ENCODE measurements around the gene GRIN2D.

The GRIN2D gene
- long read RNA-seq, donor 1, result 0 reads
- long read RNA-seq, donor 2, result 0 reads
- long read RNA-seq, donor 3, result 0 reads
- long read RNA-seq, donor 4, result 0 reads
- long read RNA-seq, donor 5, result 0 reads
- long read RNA-seq, donor 6, result 0 reads
- long read RNA-seq, donor 7, result 0 reads
- long read RNA-seq, donor 8, result 0 reads

DNA sequence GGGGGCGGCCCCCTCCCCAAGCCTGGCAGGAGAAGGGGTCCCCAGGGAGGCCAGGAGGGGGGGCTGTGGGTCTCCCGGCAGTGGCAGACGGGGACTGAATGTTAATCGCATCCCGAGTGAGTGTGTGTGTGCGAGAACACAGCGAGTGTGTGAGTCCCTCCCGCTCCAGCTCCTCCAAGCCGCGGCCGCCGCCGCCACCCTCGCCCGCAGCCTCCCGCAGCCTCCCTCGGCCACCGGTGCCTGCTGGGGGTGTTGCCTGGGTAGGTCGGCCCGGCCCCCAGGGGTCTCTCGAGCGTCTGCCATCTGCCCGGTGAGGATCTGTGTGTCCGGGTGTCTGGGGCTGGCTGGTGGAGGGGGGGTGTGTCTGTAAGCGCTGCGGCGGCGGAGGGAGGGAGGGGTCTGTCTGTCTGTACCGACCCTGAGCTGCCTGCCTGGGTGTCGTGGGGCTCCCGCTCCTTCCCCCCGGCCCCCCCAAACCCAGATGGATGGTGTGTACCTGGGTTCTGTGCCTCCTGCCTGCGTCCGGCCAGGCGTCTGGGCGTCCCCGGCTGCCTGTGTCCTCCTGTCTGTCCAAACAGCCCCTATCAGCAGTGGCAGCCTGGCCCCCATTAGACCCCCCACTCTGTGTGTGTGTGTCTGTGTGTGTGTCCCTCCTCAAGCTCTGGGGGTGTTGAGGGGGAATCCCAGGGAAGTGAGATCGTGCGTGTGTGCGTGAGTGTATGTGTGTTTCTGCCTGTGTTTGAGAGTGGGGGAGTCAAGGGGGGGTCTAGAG, at the start of gene GRIN2D:
Gene GRIN2D, plus strand, starts transcription at position 110 of the 772 bp plus-strand sequence. CDS start 4,725 bp downstream, outside the sequence.
- peak; percentile 69 for DNase-seq

- no peak for DNase-seq
Observed at GRCh38 chr19:48344892-48345291, 48.6 kb upstream of the GRIN2D start.

DNA sequence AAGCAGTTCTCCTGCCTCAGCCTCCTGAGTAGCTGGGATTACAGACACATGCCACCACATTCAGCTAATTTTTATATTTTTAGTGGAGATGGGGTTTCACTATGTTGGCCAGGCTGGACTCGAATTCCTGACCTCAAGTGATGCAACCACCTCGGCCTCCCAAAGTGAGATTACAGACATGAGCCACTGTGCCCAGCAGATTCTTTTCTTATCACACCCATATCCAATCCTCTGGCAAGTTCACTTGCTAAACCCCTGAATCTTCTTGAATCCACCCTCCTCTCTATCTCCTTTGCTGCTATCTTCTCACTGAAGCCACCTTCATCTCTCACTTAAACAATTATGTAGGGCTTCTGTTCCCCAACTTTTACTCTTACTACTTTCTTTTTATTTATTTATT, 47.3 kb upstream of the GRIN2D start:
- no peak for DNase-seq

- no peak for DNase-seq
Observed at GRCh38 chr19:48348045-48348444, 45.4 kb upstream of the GRIN2D start.

DNA sequence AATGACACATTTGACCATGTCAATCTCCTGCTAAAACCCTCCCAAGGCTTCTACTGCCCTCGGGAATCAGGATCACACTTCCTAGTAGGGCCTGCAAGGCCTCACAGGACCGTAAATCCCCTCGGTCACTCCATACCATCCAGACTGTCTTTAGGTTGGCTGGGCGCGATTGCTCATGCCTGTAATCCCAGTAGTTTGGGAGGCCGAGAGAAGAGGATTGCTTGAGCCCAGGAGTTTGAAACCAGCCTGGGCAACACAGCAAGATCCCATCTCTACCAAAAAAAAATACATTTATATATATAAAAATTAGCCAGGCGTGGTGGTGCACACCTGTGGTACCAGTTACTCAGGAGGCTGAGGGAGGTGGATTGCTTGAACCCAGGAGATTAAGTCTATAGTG, 44.7 kb upstream of the GRIN2D start:
- no peak for DNase-seq

DNA sequence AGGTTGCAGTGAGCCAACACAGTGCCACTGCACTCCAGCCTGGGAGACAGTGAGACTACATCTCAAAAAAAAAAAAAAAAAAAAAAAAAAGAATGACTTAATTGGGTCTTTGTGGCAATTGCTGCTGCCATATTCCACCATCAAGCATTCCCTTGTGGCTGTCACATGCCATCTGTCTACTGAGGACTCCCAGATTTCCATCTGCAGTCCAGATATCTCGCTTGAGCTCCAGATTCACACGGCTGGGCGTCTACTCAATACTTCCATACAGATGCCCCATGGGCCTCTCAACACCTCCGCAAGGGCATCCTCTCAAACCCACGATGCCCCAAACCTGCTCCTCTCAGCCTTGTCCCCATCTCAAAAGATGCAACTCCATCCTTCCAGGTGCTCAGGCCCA, 42.6 kb upstream of the GRIN2D start:
- no peak for DNase-seq

GRCh38 chr19:48351341-48351752, 42.1 kb upstream of the GRIN2D start:
- DNase-seq, result no peak

- no peak for DNase-seq
Observed at GRCh38 chr19:48353677-48354076, 39.8 kb upstream of the GRIN2D start.

DNA sequence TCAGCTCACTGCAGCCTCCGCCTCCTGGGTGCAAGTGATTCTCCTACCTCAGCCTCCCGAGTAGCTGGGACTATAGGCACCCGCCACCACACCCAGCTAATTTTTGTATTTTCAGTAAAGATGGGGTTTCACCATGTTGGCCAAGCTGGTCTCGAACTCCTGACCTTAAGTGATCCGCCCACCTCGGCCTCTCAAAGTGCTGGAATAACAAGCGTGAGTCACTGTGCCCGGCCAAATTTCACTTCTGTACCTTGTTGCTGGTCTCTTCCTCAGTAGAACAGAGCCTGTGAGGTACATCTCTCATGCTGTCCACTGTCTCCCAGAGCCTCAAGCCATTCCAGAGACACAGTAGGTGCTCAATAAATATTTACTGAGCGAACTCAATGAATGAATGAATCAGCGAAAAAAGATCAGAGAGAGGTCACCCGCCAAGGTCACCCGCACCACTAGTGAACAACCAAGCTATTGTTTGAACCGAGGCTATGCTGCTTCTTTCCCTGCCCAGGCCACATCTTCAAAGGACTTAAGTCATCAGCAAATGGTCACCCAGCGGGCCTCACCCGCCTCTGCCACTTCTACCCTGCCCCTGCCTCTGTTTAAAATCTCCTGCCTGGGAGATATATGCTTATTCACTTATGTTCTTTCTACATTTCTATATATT, 39.0 kb upstream of the GRIN2D start:
- DNase-seq, result no peak

- no peak for DNase-seq
Observed at GRCh38 chr19:48355365-48355954, 38.0 kb upstream of the GRIN2D start.

DNA sequence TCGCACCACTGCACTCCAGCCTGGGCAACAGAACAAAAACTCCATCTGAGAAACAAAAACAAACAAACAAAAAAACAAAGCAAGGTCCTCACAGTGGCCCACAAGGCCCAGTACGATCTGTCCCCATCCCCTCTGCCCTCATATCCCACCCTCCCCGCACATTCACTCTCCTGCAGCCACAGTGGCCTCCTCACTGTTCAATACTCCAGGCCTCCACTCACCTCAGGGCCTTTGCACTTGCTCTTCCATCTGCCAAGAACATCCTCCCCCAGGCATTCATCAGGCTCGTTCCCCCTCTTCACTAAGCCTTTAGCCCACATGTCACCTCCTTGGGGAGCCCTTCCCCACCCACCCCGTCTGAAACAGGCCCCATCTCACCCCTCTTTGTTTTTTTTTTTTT, 34.3 kb upstream of the GRIN2D start:
- no peak for DNase-seq

DNA sequence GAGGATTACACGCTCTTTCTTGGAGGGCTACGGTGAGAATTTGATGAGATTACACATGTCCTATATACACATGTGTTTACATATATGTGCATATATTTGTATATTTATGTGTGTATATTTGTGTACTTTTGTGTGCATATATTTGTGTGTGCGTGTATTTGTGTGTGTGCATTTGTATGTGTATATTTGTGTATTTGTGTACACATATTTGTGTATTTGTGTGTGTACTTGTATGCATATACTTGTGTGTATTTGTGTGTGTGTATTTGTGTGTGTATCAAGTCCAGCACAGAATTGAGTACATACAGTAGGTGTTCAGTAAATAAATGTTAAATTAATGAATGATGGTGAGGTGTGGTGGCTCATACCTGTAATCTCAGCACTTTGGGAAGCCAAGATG, 31.6 kb upstream of the GRIN2D start:
- no peak for DNase-seq

GRCh38 chr19:48362716-48363499, 30.6 kb upstream of the GRIN2D start:
- no peak for DNase-seq

- peak; percentile 93 for DNase-seq
Observed at GRCh38 chr19:48363500-48363809, 30.0 kb upstream of the GRIN2D start.

DNA sequence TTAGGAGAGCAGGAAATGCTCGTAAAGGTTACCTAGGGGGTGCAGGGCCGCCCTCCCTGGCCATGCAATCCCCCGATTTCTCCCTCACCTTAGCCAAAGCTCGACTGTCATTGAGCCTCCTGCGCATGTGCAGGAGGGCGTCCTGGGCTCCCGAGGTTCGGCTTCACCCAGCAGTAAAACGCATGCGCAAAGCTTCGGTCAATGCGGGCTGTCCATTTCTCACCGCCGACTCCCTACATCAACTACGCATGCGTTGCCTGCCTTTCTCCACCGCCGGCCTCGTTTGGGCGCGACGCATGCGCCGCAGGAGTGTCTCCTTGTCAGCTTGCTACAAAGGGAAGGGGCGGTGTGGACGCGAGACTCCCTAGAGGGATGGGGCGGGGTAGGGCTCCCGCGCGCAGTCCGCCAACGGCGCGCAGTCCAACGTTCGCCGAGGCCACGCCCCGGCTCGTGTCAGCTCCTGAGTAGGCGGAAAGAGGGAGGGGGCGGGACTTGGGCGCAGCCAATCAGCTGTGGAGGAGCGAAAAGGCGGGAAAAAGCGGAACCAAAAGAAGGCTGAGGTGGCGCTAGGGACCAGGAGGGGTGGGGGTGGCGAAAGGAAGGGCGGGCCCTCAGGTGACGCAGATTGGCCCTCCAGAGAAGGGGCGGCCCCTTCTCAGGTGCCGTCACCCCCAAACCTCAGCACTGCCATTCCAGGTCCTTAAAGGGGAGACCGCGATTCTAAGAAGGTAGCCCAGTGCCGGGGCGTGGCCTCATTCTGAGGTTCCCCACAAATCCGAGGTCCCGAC, 29.5 kb upstream of the GRIN2D start, which contains the start of the genes SYNGR4 and TMEM143:
Gene SYNGR4, plus strand, starts transcription at position 558 of the 788 bp plus-strand sequence. CDS start 1,476 bp downstream, outside the sequence.
Gene TMEM143, minus strand, starts transcription at position 131 of the 788 bp plus-strand sequence. Its CDS starts 20 bp downstream, at position 111.
- peak; percentile 94 for DNase-seq

DNA sequence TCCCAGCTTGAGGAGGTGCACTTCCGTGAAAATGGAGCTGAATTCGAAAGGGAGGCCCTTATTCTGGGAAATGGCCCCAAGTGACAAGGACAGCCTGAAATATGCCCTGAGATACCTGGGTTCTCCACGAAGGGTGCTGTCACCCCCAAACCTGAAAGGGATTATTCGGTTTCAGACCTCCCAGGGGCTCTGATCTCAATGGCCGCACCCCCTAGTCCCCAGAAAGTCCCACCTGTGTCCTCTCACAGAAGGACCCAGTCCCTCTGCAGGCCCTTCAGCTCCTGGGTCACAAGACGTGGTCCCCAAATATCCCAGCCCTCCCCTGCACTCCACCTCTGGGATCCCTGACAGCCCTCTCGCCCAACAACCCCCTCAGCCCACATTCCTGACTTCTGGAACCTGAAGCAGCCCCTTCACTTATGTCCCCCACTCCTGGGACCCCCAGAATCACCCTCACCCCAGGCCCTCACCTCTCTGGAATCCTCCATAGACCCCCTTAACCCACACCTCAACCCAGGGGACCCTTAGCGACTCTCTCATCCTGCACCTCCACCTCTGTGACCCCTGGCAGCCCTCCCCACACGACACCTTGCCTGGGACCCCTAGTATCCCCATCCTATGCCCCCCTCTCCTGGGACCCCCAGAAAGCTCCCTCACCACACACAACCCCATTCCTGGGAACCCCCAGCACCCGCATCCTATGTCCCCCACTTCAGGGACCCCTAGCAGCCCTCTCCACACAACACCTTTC, 28.7 kb upstream of the GRIN2D start:
- DNase-seq, result no peak

DNA sequence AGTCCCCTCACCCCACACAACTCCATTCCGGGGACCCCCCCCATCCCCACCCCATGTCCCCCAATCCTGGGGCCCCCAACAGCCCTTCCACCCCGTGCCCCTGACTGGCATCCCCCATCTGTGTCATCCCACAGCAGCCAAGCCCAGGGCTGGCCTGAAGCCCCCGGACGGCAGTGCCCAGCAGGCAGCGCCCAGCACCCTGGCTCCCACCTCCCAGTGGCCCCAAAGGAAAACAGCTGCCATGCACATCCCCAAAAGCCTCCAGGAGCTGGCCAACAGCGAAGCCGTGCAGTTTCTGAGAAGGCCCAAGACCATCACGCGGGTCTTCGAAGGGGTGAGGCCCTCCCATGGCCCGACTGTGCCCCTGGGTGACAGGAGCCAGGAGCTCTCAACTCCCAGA, 27.9 kb upstream of the GRIN2D start:
- no peak for DNase-seq

GRCh38 chr19:48367855-48368254, 25.6 kb upstream of the GRIN2D start:
- no peak for DNase-seq

GRCh38 chr19:48368936-48369335, 24.5 kb upstream of the GRIN2D start:
- no peak for DNase-seq

DNA sequence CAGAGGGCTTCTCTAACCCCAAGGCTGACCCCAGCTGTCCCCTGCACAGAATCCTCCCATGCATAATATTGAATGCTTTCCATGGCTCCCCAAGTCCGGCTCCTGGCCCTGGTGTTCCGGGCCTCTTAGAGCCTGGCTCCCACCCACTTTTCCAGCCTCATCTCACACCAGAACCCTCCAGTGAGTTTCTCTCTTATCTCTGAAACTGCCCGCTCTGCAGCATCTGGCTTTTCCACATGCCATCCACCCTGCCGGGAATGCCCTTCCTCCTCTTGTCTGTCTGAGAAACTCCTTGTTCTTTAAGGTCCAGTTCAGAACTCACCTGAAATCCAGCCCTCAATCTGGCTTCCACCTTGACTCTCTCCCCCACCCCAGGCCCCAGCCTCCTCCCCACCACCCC, 22.5 kb upstream of the GRIN2D start:
- no peak for DNase-seq

DNA sequence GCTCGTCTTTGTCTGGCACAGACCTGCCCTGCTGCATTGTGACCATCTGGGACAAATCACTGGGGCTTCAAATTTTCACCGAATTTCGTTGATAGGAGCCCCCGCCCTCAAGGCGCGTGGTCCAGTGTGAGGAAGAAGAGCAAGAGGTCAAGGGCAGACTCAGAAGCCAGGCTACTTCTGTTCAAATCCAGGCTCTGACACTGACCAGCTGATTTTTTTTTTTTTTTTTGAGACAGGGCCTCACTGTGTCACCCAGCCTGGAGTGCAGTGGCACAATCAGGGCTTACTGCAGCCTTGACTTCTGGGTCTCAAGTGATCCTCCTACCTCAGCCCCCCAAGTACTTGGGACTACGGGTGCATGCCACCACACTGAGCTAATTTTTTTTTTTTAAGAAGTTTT, 22.1 kb upstream of the GRIN2D start:
- no peak for DNase-seq

All from right kidney (tissue), 9 donors.